ENCODE data around the gene SLC14A1.

SLC14A1 gene

DNA sequence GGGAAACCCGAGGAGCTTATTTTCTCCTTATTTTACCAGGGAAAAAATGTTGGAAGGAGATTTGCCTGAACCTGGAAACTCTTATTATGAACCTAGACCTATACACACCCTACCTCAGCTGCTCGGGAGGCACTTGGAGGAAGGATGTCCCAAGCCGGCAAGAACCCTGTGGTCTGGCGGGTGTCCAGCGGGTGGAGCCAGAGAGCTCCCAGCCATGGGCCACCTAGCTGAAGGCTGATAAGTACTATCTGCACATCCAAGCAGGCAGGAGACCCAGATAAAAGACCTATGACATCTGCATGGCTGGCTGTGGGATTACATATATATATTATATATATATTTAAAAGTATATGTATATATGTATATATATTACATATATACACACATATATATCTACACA lies 1.1 kb upstream of the SLC14A1 start:
- DNase-seq (ENCODE audit: low spot score) (peak; percentile 13), FAIRE-seq (no peak)

DNA sequence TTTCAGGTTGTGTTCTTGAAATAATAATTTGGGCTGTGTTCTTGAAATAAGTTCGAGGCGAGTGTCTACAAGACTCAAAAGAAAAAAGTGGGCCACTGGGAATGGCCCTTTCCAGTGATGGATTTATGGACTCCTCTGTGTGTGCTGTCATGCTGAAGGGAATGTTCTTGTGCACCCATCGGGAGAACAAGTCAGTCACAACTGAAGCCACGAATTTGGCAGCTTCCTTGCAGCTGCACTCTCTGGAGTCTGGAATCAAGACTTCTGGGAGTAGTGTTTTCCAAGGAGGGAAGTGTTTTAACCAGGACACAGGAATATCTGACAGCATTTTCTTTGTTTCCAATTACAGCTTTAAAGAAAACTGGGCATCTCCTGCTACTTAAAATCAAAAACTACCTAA lies 620 bp downstream of the SLC14A1 start:
- FAIRE-seq (no peak), DNase-seq (ENCODE audit: low spot score) (no peak)

GRCh38 chr18:45725336-45725735 lies 1.4 kb downstream of the SLC14A1 start:
- DNase-seq (ENCODE audit: low spot score): no peak
- FAIRE-seq: no peak

GRCh38 chr18:45726603-45727002 lies 2.6 kb downstream of the SLC14A1 start:
- FAIRE-seq: no peak
- no peak for DNase-seq (ENCODE audit: low spot score)

DNA sequence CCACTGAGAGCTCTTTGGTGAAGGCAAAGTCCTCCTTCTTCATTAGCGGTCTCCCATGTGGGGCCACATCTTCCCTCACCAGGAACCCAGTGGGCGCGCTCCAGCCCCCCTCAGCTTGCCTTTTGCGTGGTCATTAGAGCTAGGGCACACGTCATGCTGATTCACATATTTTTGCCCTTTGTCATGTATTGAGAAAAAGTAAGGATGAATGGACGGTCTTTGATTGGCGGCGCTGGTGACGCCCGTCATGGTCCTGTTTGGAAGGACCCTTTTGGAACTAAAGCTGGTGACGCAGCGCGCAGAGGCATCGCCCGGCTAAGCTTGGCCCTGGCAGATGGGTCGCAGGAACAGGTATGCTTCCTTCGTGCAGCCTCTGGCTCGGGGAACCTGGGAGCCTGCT lies 3.1 kb downstream of the SLC14A1 start:
- DNase-seq (ENCODE audit: low spot score): no peak
- FAIRE-seq: no peak

GRCh38 chr18:45728336-45729010 lies 4.5 kb downstream of the SLC14A1 start:
- DNase-seq (ENCODE audit: low spot score): no peak
- FAIRE-seq: no peak

DNA sequence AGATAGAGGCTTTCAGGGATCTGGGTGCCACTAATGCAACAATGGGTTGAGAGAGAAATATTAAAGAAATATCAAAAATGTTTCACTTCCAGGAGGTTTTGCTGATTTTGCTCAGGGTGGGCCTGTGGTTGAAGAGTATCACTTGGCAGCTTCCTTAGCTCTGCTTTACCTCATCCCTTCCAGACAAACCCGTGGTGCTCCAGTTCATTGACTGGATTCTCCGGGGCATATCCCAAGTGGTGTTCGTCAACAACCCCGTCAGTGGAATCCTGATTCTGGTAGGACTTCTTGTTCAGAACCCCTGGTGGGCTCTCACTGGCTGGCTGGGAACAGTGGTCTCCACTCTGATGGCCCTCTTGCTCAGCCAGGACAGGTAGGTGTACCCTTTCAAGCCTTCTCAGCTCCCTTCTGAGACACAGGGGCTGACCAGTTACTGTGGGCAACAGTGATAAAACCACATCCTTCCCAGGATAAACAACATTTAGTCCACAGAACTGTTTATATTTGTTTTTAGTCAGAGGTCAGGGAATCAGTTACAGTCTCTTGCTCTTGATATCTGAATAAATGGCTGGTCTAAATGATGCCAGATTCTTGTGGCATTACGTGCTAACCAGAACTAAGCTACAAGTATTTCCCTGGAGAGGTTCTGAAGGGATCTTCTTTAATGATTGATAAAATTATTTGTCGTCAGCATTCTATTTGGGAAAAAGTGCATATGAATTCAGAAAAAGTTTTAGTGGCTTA lies 7.0 kb downstream of the SLC14A1 start:
- FAIRE-seq: no peak
- peak; percentile 37 for DNase-seq (ENCODE audit: low spot score)

GRCh38 chr18:45731716-45732115 lies 7.7 kb downstream of the SLC14A1 start:
- FAIRE-seq (no peak), DNase-seq (ENCODE audit: low spot score) (no peak)

DNA sequence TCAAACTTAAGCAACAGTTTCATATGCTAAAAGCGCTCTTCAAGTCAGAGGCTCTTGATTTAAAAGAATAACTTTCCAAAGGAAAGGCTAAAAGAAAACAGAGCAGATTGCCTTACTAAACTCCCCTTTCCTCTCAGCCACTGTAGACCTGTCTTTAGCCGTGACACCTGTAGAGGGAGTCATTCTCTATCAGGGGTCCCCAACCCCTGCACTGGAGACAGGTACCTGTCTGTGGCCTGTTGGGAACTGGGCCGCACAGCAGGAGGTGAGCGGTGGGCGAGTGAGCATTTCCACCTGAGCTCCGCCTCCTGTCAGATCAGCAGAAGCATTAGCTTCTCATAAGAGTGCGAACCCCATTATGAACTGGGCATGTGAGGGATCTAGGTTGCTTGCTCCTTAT lies 9.6 kb downstream of the SLC14A1 start:
- FAIRE-seq (no peak), DNase-seq (ENCODE audit: low spot score) (no peak)

GRCh38 chr18:45734505-45734904 lies 10.5 kb downstream of the SLC14A1 start:
- FAIRE-seq (no peak), DNase-seq (ENCODE audit: low spot score) (no peak)

DNA sequence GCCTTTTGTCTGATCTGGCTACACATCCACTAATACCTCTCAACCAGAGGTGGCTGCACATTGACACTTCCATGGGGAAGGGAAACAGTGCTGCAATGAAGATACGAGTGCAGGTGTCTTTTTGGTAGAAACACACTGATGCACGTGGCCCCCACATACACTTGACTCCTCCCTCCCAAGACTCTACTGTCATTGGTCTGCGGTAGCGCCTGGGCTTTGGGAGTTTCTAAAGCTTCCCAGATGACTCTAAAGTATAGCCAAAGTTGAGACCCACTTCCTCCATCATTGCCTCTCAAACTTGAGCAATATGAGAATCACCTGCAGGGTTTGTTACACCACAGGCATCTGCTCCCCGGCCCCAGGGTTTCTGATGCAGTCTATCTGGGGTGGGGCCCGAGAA lies 11.0 kb downstream of the SLC14A1 start:
- DNase-seq (ENCODE audit: low spot score) (no peak), FAIRE-seq (no peak)

DNA sequence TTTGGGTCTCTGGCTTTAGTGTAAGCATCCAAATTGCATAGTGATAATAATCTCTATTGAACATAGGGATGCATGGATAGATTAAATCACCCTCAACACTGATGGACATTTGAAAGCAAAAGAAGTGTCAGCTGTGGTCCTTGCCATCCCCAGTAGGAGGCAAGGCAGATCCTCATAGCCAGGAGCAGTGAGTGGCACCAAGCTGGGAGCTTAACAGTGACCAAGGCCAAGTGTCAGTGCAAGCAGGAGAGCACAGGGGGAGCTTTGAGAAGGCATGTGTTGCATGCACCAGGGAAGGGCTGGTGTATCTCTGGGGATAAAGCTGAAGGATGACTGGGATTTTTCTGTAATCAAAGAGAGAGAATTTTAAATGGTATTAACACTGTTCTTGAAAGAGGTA lies 14.7 kb downstream of the SLC14A1 start:
- no peak for FAIRE-seq

DNA sequence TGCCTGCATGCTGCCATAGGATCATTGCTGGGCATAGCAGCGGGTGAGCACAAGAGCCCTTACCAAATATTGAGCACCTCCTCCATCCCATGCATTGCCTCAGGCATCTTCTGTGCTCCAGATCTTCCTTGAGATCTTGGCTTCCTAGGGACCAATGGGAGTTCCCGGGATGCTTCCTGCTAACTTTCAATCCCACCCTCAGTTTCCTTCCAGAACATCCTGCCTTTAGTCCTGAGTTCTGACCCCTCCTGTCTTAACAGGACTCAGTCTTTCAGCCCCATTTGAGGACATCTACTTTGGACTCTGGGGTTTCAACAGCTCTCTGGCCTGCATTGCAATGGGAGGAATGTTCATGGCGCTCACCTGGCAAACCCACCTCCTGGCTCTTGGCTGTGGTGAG lies 15.3 kb downstream of the SLC14A1 start:
- DNase-seq (ENCODE audit: low spot score) (no peak), FAIRE-seq (no peak)

More for the DNA sequence above, 14.7 kb downstream of the SLC14A1 start:
- no peak for DNase-seq (ENCODE audit: low spot score)

- DNase-seq (ENCODE audit: low spot score) (no peak), FAIRE-seq (no peak)
Measured at GRCh38 chr18:45739848-45740247, 15.9 kb downstream of the SLC14A1 start.

GRCh38 chr18:45741056-45741455 lies 17.1 kb downstream of the SLC14A1 start:
- no peak for DNase-seq (ENCODE audit: low spot score)
- no peak for FAIRE-seq

DNA sequence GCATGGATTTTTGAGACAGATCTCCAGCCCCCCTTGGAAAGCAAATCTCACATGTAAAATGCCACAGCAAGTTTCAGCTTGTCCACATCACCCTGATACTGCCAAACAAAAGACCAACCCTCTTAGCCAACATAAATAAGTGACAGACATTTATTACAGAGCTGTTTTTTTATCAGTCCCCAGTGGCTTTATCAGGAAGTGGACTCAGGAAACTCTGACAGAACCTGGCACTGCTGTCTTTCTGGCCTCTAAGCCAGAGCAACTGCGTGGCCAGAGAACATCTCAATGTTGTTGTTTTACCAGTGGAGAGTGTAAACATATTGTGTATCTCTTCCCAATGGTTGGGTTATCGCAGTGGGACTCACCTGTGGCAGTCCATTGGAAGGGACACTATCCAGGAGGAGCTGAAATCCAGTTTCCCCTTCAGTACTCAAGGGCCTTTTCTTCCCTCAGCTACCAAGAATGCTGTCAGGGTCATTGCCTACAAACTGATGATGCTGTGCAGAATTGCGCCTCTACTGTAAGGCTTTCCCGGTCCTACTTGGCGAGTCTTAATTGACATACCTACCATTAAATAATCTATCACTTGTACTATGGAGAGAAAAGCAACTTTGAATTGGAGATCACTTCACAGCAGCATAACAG lies 22.0 kb downstream of the SLC14A1 start:
- FAIRE-seq: no peak

GRCh38 chr18:45748501-45748900 lies 24.5 kb downstream of the SLC14A1 start:
- DNase-seq (ENCODE audit: low spot score) (no peak), FAIRE-seq (no peak)

More for the DNA sequence above, 22.0 kb downstream of the SLC14A1 start:
- no peak for DNase-seq (ENCODE audit: low spot score)

DNA sequence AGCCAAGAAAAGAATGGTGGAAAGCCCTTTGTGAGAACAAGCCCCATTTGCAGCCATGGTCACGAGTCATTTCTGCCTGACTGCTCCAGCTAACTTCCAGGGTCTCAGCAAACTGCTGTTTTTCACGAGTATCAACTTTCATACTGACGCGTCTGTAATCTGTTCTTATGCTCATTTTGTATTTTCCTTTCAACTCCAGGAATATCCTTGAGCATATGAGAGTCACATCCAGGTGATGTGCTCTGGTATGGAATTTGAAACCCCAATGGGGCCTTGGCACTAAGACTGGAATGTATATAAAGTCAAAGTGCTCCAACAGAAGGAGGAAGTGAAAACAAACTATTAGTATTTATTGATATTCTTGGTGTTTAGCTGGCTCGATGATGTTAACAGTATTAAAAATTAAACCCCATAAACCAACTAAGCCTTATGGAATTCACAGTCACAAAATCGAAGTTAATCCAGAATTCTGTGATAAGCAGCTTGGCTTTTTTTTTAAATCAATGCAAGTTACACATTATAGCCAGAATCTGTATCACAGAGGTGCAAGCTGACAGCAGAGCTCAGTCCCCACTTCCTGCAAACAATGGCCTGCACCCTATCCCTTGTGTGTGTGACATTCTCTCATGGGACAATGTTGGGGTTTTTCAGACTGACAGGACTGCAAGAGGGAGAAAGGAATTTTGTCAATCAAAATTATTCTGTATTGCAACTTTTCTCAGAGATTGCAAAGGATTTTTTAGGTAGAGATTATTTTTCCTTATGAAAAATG lies 26.1 kb downstream of the SLC14A1 start:
- no peak for FAIRE-seq
- no peak for DNase-seq (ENCODE audit: low spot score)

GRCh38 chr18:45751766-45752165 lies 27.8 kb downstream of the SLC14A1 start:
- DNase-seq (ENCODE audit: low spot score) (no peak), FAIRE-seq (no peak)

DNA sequence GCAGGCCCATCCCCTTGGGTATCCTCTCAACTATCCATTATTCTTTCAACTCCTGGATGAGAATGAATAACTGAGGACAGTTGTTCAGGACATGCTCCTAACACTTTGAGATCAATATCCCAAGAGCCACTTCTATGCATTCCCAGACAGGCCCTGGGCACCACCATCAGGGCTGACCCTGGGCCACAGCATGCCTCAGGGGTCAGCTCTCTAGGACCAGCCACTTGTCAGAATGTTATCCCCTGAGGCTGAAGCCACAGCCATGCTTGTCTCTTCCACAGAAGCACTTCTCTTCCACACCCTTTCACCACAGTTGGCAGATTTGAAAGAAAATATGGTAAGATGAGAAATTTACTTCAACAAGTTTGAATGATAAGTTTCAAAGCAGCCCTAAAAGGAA lies 28.7 kb downstream of the SLC14A1 start:
- FAIRE-seq (no peak), DNase-seq (ENCODE audit: low spot score) (no peak)

DNA sequence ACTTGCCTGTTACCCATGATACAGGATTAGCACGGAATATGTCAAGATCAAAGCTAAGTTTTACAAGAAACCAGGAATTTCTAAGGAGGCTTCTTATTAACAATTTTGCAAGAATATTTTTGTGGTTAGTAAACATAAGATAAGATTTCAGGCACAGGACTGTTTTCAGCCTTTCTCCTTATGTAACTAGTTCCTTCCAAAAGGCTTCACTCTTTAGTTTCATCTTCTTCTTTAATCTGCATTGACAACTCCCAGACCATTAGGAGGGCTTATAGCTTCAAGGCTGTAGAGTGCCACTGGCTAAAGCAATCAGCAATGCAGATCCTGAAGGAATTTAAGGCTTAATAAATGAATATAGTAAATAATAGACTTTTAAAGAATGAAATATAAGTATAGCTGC lies 29.3 kb downstream of the SLC14A1 start:
- no peak for DNase-seq (ENCODE audit: low spot score)
- FAIRE-seq: no peak

GRCh38 chr18:45755934-45756333 lies 32.0 kb downstream of the SLC14A1 start:
- DNase-seq (ENCODE audit: low spot score) (no peak), FAIRE-seq (no peak)
